ENCODE measurements around the gene PLXND1.

DNA sequence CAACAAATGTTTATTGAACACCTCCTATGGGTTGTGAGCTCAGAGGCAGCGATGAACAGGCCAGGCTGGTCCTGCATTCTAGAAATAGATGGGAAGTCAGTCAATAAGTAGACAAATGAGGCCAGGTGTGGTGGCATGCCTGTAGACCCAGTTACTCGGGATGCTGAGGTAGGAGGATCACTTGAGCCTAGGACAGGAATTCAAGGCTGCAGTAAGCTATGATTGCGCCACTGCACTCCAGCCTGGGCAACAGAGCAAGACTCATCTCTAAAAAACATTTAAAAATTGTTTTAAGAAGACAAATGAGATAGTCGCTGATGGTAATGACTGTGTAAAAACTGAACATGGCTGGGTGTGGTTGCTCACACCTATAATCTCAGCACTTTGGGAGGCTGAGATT is 82.4 kb downstream of the PLXND1 start:
- TF ChIP-seq, protein P1, sequence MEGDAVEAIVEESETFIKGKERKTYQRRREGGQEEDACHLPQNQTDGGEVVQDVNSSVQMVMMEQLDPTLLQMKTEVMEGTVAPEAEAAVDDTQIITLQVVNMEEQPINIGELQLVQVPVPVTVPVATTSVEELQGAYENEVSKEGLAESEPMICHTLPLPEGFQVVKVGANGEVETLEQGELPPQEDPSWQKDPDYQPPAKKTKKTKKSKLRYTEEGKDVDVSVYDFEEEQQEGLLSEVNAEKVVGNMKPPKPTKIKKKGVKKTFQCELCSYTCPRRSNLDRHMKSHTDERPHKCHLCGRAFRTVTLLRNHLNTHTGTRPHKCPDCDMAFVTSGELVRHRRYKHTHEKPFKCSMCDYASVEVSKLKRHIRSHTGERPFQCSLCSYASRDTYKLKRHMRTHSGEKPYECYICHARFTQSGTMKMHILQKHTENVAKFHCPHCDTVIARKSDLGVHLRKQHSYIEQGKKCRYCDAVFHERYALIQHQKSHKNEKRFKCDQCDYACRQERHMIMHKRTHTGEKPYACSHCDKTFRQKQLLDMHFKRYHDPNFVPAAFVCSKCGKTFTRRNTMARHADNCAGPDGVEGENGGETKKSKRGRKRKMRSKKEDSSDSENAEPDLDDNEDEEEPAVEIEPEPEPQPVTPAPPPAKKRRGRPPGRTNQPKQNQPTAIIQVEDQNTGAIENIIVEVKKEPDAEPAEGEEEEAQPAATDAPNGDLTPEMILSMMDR (IDR thresholded peaks at IDR 0.05): no peak
- no peak for TF ChIP-seq POLR2A (IDR thresholded peaks at IDR 0.05)
